Dendritic cell treated with granulocyte-macrophage colony-stimulating factor and Interleukin-4, amounts not matched to agents 40 ng/mL and 50 ng/mL, for 4 days (primary cell): ENCODE measurements around the gene BRD3.
"Not testable (repeated sequence)": the region's sequence is repeated elsewhere in the genome, so short reads cannot be mapped to it uniquely, and the experiment has no call there.

Experiments used
- H3K27ac Mint-ChIP-seq: one replicate; pipeline ENCODE4 v1.8.0; 2022; ENCODE audit warnings: mild to moderate bottlenecking, mixed read lengths
- H3K27me3 Mint-ChIP-seq: one replicate; pipeline ENCODE4 v1.8.0; 2022; ENCODE audit warnings: mild to moderate bottlenecking, mixed read lengths
- H3K36me3 Mint-ChIP-seq: one replicate; pipeline ENCODE4 v1.8.0; 2022; ENCODE audit warnings: low read depth, mixed read lengths
- H3K4me1 Mint-ChIP-seq: one replicate; pipeline ENCODE4 v1.8.0; 2022; ENCODE audit warnings: low read depth, mixed read lengths
- H3K4me3 Mint-ChIP-seq: one replicate; pipeline ENCODE4 v1.8.0; 2022; ENCODE audit warnings: mild to moderate bottlenecking, moderate library complexity, mixed read lengths
- H3K9me3 Mint-ChIP-seq: one replicate; pipeline ENCODE4 v1.8.0; 2022; ENCODE audit warnings: mixed read lengths
- intact Hi-C: fragments of 100-400 bp; cut with micrococcal nuclease; formaldehyde crosslinking; loops from one replicate; pipeline ENCODE4 v1.15.0; 2022

Gene BRD3

GRCh38 chr9:133988771-133989170 is 79.1 kb downstream of the BRD3 start:
- H3K27me3 Mint-ChIP-seq: peaks cover 16% of the 10 kb centered on the region
- intact Hi-C loops, H3K4me3 Mint-ChIP-seq, H3K27ac Mint-ChIP-seq, H3K9me3 Mint-ChIP-seq: not testable (repeated sequence)
- H3K4me1 Mint-ChIP-seq: peaks cover 46% of the 10 kb centered on the region
- H3K36me3 Mint-ChIP-seq: peaks cover 11% of the 10 kb centered on the region

DNA sequence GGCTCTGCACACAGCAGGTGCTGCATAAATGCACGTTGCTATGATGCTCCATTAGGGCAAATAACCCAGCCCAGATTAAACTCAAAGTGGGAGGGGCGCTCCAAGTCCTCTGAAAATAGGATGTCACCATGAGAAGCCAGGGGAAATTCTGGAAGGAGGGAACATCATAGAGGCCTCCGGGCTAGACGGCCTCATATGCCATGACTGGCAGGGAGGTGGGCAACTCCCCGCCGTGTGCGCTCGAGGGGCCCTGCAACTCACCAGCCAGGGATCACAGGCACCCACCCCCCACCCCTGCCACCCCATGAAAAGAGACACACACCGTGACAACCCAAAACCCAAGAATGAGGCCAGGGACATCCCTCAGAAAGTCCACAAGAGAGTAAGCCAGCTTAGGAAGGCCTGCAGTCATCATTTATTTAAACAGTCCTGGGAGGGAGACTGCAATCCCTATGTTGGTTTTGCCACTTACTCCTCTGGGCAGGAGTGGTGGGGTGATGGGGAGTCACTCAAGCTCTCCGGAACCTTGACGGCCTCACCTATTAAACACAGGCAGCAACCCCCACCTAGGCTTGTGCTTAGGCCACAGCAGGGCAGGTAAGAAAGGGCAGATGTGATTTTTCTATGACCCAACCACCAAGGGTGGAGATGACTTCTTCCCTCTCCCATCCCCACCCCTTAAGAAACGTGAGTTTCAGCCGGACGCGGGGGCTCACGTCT is 79.7 kb downstream of the BRD3 start:
- intact Hi-C loops: no loop called here
- peaks cover 11% of the 10 kb centered on the region for H3K36me3 Mint-ChIP-seq
- H3K27me3 Mint-ChIP-seq: peaks cover 16% of the 10 kb centered on the region

DNA sequence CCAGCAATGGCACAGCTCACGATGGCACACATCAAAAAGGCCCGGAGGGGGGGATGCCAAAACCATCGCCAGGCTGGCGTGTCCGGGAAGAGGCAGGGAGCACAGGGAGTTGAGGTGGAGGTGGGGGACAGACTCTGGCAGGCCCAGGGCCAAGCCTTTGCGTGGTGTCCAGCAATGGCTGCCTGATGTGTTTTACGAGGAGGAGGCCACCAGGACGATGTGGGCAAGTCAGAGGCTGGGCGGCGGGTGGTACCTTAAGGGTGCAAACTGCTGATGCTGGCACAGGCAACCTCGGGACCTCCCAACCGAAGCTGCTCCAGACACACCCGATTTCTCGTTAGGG is 80.4 kb downstream of the BRD3 start:
- intact Hi-C loops: no loop called here
- H3K27ac Mint-ChIP-seq: no peak overlapping the region
- H3K9me3 Mint-ChIP-seq: no peaks in the 10 kb centered on the region
- H3K36me3 Mint-ChIP-seq: peaks cover 11% of the 10 kb centered on the region
- peaks cover 39% of the 10 kb centered on the region for H3K4me1 Mint-ChIP-seq
- peaks cover 16% of the 10 kb centered on the region for H3K27me3 Mint-ChIP-seq
- no peak overlapping the region for H3K4me3 Mint-ChIP-seq

More for the DNA sequence above, 79.7 kb downstream of the BRD3 start:
- Mint-ChIP-seq H3K4me1 (peaks cover 39% of the 10 kb centered on the region), H3K27ac (no peak overlapping the region), H3K9me3 (no peaks in the 10 kb centered on the region), H3K4me3 (no peak overlapping the region)

- intact Hi-C loops: no loop called here
- no peak overlapping the region for H3K4me3 Mint-ChIP-seq
- H3K9me3 Mint-ChIP-seq: no peaks in the 10 kb centered on the region
- no peak overlapping the region for H3K27ac Mint-ChIP-seq
- H3K4me1 Mint-ChIP-seq: peaks cover 39% of the 10 kb centered on the region
- peaks cover 16% of the 10 kb centered on the region for H3K27me3 Mint-ChIP-seq
- peaks cover 11% of the 10 kb centered on the region for H3K36me3 Mint-ChIP-seq
Observed at GRCh38 chr9:133986774-133987445, 80.9 kb downstream of the BRD3 start.

DNA sequence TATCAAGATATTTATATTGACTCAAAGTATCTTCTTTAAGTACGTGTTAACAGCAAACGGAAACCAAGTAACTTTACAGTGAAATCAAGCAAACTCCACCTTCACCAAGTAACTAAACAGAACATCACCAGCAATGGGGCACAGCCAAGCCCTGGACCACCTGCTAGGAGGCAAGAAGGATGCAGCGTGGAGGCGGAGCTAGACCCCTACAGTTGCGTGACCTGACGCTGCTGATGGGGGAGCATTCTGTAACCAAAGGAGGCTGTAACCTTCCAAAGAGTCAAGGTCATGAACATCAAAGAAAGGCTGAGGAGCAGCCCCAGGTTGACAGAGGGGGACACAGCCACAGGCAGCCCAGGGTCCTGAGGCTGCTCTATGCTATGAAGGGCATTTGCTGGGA is 81.8 kb downstream of the BRD3 start:
- H3K4me1 Mint-ChIP-seq: peaks cover 42% of the 10 kb centered on the region
- no peak overlapping the region for H3K27ac Mint-ChIP-seq
- H3K4me3 Mint-ChIP-seq: no peak overlapping the region
- intact Hi-C loops: no loop called here
- H3K9me3 Mint-ChIP-seq: no peaks in the 10 kb centered on the region
- H3K36me3 Mint-ChIP-seq: peaks cover 14% of the 10 kb centered on the region
- H3K27me3 Mint-ChIP-seq: peaks cover 16% of the 10 kb centered on the region

DNA sequence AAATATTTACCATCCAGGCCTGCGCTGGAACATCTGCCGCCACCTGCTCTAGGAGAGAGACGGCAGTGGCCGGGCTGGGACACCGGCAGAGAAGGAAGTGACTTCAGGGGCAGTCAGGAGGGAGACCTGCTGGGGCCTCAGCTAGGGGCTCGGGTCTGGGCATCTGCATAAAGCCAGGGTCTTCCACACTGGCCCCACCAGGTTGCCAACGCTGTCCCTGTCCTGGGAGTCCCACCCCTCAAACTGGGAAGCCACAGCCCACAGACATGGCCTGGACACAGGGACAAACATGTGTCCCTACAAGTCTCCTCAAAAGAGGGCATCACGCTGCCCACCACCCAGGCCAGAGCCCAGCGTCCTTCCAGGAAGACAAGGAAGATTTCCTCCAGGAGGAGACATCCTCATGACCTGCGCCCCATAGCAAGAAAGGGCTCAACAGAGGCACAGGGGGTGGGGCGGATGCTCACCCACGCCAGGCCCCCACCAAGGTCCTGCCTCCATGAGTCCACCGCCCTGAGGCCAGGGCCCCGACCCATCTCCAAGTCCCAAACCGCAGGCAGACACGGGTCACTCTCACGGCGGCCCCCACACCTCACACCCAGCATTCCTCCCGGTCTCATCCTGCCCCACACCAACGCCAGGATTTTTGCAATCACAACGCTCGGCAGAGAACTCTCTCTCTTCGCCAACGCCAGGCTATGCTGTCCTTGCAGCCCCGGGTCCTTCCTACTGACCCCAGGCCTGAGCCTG is 84.7 kb downstream of the BRD3 start:
- no peak overlapping the region for H3K4me3 Mint-ChIP-seq
- H3K9me3 Mint-ChIP-seq: no peaks in the 10 kb centered on the region
- peaks cover 44% of the 10 kb centered on the region for H3K4me1 Mint-ChIP-seq
- H3K27me3 Mint-ChIP-seq: peaks cover 13% of the 10 kb centered on the region
- intact Hi-C loops: no loop called here
- no peak overlapping the region for H3K27ac Mint-ChIP-seq
- peaks cover 20% of the 10 kb centered on the region for H3K36me3 Mint-ChIP-seq

DNA sequence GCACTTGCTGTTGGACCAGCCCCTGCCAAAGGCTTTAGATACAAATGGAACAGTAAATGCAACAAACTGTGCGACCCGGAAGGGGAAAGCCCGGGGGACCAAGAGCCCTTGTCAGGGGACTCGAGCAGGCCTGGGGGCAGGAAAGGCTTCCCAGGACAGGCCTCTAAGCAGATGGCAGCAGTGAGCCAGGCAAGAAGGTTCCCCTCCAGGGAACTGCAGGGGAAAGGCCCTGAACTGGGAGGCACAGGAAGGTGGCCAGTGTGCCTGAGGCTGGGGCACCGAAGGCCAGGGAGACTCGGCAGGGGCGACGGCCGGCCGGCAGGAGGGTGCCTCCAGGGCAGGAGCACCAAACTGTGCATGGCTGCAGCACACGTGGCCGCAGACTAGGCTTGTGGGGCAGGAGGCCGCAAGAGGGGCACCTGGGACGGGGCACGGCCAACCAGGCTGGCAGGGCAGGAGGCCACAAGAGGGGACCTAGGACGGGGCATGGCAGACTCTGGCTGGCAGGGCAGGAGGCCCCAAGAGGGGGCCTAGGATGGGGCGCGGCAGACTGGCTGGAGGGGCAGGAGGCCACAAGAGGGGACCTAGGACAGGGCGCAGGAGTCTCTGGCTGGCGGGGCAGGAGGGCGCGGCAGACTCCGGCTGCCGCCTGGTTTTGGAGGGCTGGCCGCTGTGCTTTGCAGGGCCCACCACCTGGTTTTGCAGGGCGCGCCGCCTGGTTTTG is 85.7 kb downstream of the BRD3 start:
- Mint-ChIP-seq H3K9me3 (no peaks in the 10 kb centered on the region), H3K36me3 (peaks cover 26% of the 10 kb centered on the region), H3K27me3 (peaks cover 13% of the 10 kb centered on the region), H3K4me3 (no peak overlapping the region), H3K27ac (no peak overlapping the region), H3K4me1 (peaks cover 41% of the 10 kb centered on the region)
- intact Hi-C loops: no loop called here

DNA sequence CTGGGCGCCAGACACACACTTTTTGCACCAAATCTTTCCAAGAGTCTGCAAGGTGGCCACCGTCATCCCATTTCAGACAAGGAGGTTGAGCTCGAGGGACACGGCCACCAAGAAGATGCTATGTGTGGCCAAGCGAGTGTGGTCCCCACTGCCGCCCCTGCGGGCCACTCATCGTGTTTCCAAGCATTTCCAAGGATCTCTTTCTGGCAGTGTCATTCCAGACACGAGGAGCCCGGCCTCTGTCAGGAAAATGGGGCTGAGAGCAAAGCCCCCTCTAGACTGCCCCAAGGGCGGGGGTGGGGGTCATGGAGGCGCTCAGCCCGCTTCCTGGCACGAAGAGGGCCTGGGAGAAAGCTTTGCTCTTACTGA is 86.3 kb downstream of the BRD3 start:
- H3K27ac Mint-ChIP-seq: no peak overlapping the region
- intact Hi-C loops: no loop called here
- H3K9me3 Mint-ChIP-seq: no peaks in the 10 kb centered on the region

GRCh38 chr9:133980864-133981588 is 86.8 kb downstream of the BRD3 start:
- H3K27ac Mint-ChIP-seq: no peak overlapping the region
- H3K36me3 Mint-ChIP-seq: peaks cover 24% of the 10 kb centered on the region
- peaks cover 32% of the 10 kb centered on the region for H3K4me1 Mint-ChIP-seq
- no peak overlapping the region for H3K4me3 Mint-ChIP-seq
- H3K27me3 Mint-ChIP-seq: peaks cover 13% of the 10 kb centered on the region
- no peaks in the 10 kb centered on the region for H3K9me3 Mint-ChIP-seq
- intact Hi-C loops: no loop called here

More for the DNA sequence above, 86.3 kb downstream of the BRD3 start:
- Mint-ChIP-seq H3K4me1 (peaks cover 38% of the 10 kb centered on the region), H3K36me3 (peaks cover 24% of the 10 kb centered on the region), H3K4me3 (no peak overlapping the region), H3K27me3 (peaks cover 13% of the 10 kb centered on the region)
